ENCODE results near the gene TGM6. TPM values are rescaled to one million over a fixed set of nuclear protein-coding genes. Genes with fewer than 3 reads are reported as not detected.

The TGM6 gene
- total and polyA plus RNA-seq, 2 experiments from 2014 or later, result not detected

GRCh38 chr20:2361035-2361593 is 19.6 kb upstream of the TGM6 start:
- DNase-seq (ENCODE audit: low spot score), result no peak
- Histone ChIP-seq H3K27me3 (no peaks in the 10 kb centered on the region), H3K4me2 (no peak overlapping the region), H2AFZ (no peak overlapping the region), H4K20me1 (ENCODE audit: insufficient read depth, poor library complexity, severe bottlenecking) (no peaks in the 10 kb centered on the region), H3K4me1 (ENCODE audit: insufficient read depth) (no peaks in the 10 kb centered on the region), H3K79me2 (no peaks in the 10 kb centered on the region), H3K4me3 (no peak overlapping the region), H3K27ac (no peak overlapping the region), H3K9me3 (ENCODE audit: low read depth) (peaks cover 6% of the 10 kb centered on the region), H3K9me2 (replicated peaks; ENCODE audit: insufficient read depth) (no peaks in the 10 kb centered on the region), H3K36me3 (replicated peaks; ENCODE audit: insufficient read depth, low read depth) (no peaks in the 10 kb centered on the region)
- TF ChIP-seq CTCF (IDR thresholded peaks at IDR 0.05; ENCODE audit: poor library complexity) (no peak), EZH2 (IDR thresholded peaks at IDR 0.05; ENCODE audit: borderline replicate concordance) (no peak), EZH2phosphoT487 (IDR thresholded peaks at IDR 0.05; ENCODE audit: low read depth, severe bottlenecking, unreplicated experiment) (no peak)

- H4K20me1 ChIP-seq (ENCODE audit: insufficient read depth, poor library complexity, severe bottlenecking), result no peaks in the 10 kb centered on the region
- H2AFZ ChIP-seq, result no peak overlapping the region
- no peaks in the 10 kb centered on the region for H3K9me2 ChIP-seq (replicated peaks; ENCODE audit: insufficient read depth)
- H3K4me1 ChIP-seq (ENCODE audit: insufficient read depth), result no peaks in the 10 kb centered on the region
- H3K27me3 ChIP-seq, result no peaks in the 10 kb centered on the region
- H3K9me3 ChIP-seq (ENCODE audit: low read depth), result peaks cover 6% of the 10 kb centered on the region
- H3K4me3 ChIP-seq, result no peak overlapping the region
- no peak overlapping the region for H3K4me2 ChIP-seq
- no peak for DNase-seq (ENCODE audit: low spot score)
- H3K36me3 ChIP-seq (replicated peaks; ENCODE audit: insufficient read depth, low read depth), result no peaks in the 10 kb centered on the region
- TF ChIP-seq EZH2phosphoT487 (IDR thresholded peaks at IDR 0.05; ENCODE audit: low read depth, severe bottlenecking, unreplicated experiment) (no peak), EZH2 (IDR thresholded peaks at IDR 0.05; ENCODE audit: borderline replicate concordance) (no peak), CTCF (IDR thresholded peaks at IDR 0.05; ENCODE audit: poor library complexity) (no peak)
- no peak overlapping the region for H3K27ac ChIP-seq
- 90% methylated on average over 2 of the region's 2 CpGs for WGBS (ENCODE audit: low lambda C conversion rate, missing lambda C conversion rate)
- H3K79me2 ChIP-seq, result no peaks in the 10 kb centered on the region
These were observed 17.5 kb upstream of the TGM6 start for GRCh38 chr20:2363187-2363586.

GRCh38 chr20:2363587-2363986 is 17.1 kb upstream of the TGM6 start:
- no peaks in the 10 kb centered on the region for H4K20me1 ChIP-seq (ENCODE audit: insufficient read depth, poor library complexity, severe bottlenecking)
- 76% methylated on average over 1 of the region's 1 CpG for WGBS (ENCODE audit: low lambda C conversion rate, missing lambda C conversion rate)
- no peak overlapping the region for H2AFZ ChIP-seq
- no peaks in the 10 kb centered on the region for H3K27me3 ChIP-seq
- H3K36me3 ChIP-seq (replicated peaks; ENCODE audit: insufficient read depth, low read depth), result no peaks in the 10 kb centered on the region
- H3K4me3 ChIP-seq, result no peak overlapping the region
- H3K4me2 ChIP-seq, result no peak overlapping the region
- no peak for DNase-seq (ENCODE audit: low spot score)
- H3K4me1 ChIP-seq (ENCODE audit: insufficient read depth), result no peaks in the 10 kb centered on the region
- no peak for TF ChIP-seq EZH2 (IDR thresholded peaks at IDR 0.05; ENCODE audit: borderline replicate concordance)
- TF ChIP-seq CTCF (IDR thresholded peaks at IDR 0.05; ENCODE audit: poor library complexity), result no peak
- no peak for TF ChIP-seq EZH2phosphoT487 (IDR thresholded peaks at IDR 0.05; ENCODE audit: low read depth, severe bottlenecking, unreplicated experiment)
- peaks cover 6% of the 10 kb centered on the region for H3K9me3 ChIP-seq (ENCODE audit: low read depth)
- no peaks in the 10 kb centered on the region for H3K79me2 ChIP-seq
- H3K27ac ChIP-seq, result no peak overlapping the region
- no peaks in the 10 kb centered on the region for H3K9me2 ChIP-seq (replicated peaks; ENCODE audit: insufficient read depth)

GRCh38 chr20:2364044-2364443 is 16.7 kb upstream of the TGM6 start:
- H3K27ac ChIP-seq, result no peak overlapping the region

More at GRCh38 chr20:2364044-2364443, 16.7 kb upstream of the TGM6 start:
- Histone ChIP-seq H3K4me1 (ENCODE audit: insufficient read depth) (no peaks in the 10 kb centered on the region), H3K9me2 (replicated peaks; ENCODE audit: insufficient read depth) (no peaks in the 10 kb centered on the region), H3K4me3 (no peak overlapping the region), H3K4me2 (no peak overlapping the region), H3K9me3 (ENCODE audit: low read depth) (peaks cover 6% of the 10 kb centered on the region), H4K20me1 (ENCODE audit: insufficient read depth, poor library complexity, severe bottlenecking) (no peaks in the 10 kb centered on the region), H3K27me3 (no peaks in the 10 kb centered on the region), H3K79me2 (no peaks in the 10 kb centered on the region), H2AFZ (no peak overlapping the region), H3K36me3 (replicated peaks; ENCODE audit: insufficient read depth, low read depth) (no peaks in the 10 kb centered on the region)
- no peak for TF ChIP-seq EZH2 (IDR thresholded peaks at IDR 0.05; ENCODE audit: borderline replicate concordance)
- TF ChIP-seq CTCF (IDR thresholded peaks at IDR 0.05; ENCODE audit: poor library complexity), result no peak
- no peak for TF ChIP-seq EZH2phosphoT487 (IDR thresholded peaks at IDR 0.05; ENCODE audit: low read depth, severe bottlenecking, unreplicated experiment)
- DNase-seq (ENCODE audit: low spot score), result no peak
- WGBS (ENCODE audit: low lambda C conversion rate, missing lambda C conversion rate), result 96% methylated on average over 4 of the region's 4 CpGs
